ENCODE data around the gene USP3.

DNA sequence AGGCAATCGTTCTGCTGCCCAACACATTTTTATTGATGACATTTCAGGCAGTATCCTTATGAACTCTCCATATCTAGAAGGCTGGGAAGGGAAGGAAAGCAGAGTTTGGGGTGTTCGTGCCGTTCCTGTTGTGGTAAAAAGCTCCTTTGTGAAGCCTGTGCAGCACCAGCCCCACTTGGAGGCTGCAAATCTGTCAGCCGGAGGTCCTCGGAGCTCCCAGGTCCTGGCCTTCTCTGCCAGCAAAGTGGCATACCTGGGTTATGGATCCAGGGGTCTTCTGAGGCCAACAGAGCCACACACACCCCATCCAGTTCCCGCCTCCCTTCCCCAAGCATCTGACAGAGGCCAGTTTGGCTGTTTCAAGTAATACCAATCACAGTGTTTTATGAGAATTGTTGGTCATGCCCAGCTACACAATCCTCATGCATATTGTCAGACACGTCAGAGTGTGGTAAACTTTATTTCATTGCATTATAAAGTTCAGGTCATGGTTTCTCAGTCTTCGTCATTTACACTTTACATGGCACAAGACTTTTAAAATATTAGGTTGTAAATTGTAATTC is 15.9 kb upstream of the USP3 start:
- TF ChIP-seq, protein P1, sequence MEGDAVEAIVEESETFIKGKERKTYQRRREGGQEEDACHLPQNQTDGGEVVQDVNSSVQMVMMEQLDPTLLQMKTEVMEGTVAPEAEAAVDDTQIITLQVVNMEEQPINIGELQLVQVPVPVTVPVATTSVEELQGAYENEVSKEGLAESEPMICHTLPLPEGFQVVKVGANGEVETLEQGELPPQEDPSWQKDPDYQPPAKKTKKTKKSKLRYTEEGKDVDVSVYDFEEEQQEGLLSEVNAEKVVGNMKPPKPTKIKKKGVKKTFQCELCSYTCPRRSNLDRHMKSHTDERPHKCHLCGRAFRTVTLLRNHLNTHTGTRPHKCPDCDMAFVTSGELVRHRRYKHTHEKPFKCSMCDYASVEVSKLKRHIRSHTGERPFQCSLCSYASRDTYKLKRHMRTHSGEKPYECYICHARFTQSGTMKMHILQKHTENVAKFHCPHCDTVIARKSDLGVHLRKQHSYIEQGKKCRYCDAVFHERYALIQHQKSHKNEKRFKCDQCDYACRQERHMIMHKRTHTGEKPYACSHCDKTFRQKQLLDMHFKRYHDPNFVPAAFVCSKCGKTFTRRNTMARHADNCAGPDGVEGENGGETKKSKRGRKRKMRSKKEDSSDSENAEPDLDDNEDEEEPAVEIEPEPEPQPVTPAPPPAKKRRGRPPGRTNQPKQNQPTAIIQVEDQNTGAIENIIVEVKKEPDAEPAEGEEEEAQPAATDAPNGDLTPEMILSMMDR (IDR thresholded peaks at IDR 0.05) = no peak
- TF ChIP-seq POLR2AphosphoS5 (IDR thresholded peaks at IDR 0.05) = no peak
- TF ChIP-seq POLR2A (IDR thresholded peaks at IDR 0.05) = no peak

Measured in transverse colon (tissue), 4 donors.